ENCODE data around the gene PPM1B.
"Not testable (repeated sequence)": the region's sequence is repeated elsewhere in the genome, so short reads cannot be mapped to it uniquely, and the experiment has no call there.

PPM1B gene

GRCh38 chr2:44197816-44198215, 29.1 kb downstream of the PPM1B start:
- DNase-seq (ENCODE audit: insufficient read length, low spot score) (no peak), FAIRE-seq (no peak)
- TF ChIP-seq CTCF (IDR thresholded peaks at IDR 0.05; ENCODE audit: insufficient read depth, missing control alignments), result no peak

GRCh38 chr2:44200011-44200410, 31.3 kb downstream of the PPM1B start:
- FAIRE-seq, result no peak
- no peak for TF ChIP-seq CTCF (IDR thresholded peaks at IDR 0.05; ENCODE audit: insufficient read depth, missing control alignments)
- no peak for DNase-seq (ENCODE audit: insufficient read length, low spot score)

GRCh38 chr2:44200759-44201158, 32.1 kb downstream of the PPM1B start:
- FAIRE-seq, result no peak
- DNase-seq (ENCODE audit: insufficient read length, low spot score), result no peak
- TF ChIP-seq CTCF (IDR thresholded peaks at IDR 0.05; ENCODE audit: insufficient read depth, missing control alignments), result no peak

- TF ChIP-seq CTCF (IDR thresholded peaks at IDR 0.05; ENCODE audit: insufficient read depth, missing control alignments), result no peak
Observed at GRCh38 chr2:44201648-44202165, 33.0 kb downstream of the PPM1B start.

GRCh38 chr2:44203542-44203941, 34.9 kb downstream of the PPM1B start:
- no peak for TF ChIP-seq CTCF (IDR thresholded peaks at IDR 0.05; ENCODE audit: insufficient read depth, missing control alignments)
- no peak for FAIRE-seq
- no peak for DNase-seq (ENCODE audit: insufficient read length, low spot score)

More at GRCh38 chr2:44201648-44202165, 33.0 kb downstream of the PPM1B start:
- no peak for DNase-seq (ENCODE audit: insufficient read length, low spot score)
- no peak for FAIRE-seq

- no peak for TF ChIP-seq CTCF (IDR thresholded peaks at IDR 0.05; ENCODE audit: insufficient read depth, missing control alignments)
- DNase-seq (ENCODE audit: insufficient read length, low spot score) (no peak), FAIRE-seq (no peak)
Observed at GRCh38 chr2:44205169-44205568, 36.5 kb downstream of the PPM1B start.

- FAIRE-seq, result no peak
- DNase-seq (ENCODE audit: insufficient read length, low spot score), result no peak
- no peak for TF ChIP-seq CTCF (IDR thresholded peaks at IDR 0.05; ENCODE audit: insufficient read depth, missing control alignments)
Observed at GRCh38 chr2:44207102-44207501, 38.4 kb downstream of the PPM1B start.

- not testable (repeated sequence) for FAIRE-seq; DNase-seq (ENCODE audit: insufficient read length, low spot score)
Observed at GRCh38 chr2:44207648-44208047, 39.0 kb downstream of the PPM1B start.
